HG03280 (cell line): Measurements from ENCODE around the gene CADM1.

Experiments used
- ATAC-seq: cut with Tn5 transposase; IDR thresholded peaks from one replicate; pipeline ENCODE4 v1.9.1; 2021; ENCODE audit warnings: mild to moderate bottlenecking, moderate library complexity; ENCODE audit not compliant: unreplicated experiment

CADM1 gene

GRCh38 chr11:115290893-115291292, 213.3 kb downstream of the CADM1 start:
- no peak for ATAC-seq

- no peak for ATAC-seq
These were observed 213.7 kb downstream of the CADM1 start for GRCh38 chr11:115290479-115290878.

GRCh38 chr11:115287266-115287665, 216.9 kb downstream of the CADM1 start:
- no peak for ATAC-seq

- no peak for ATAC-seq
These were observed 217.6 kb downstream of the CADM1 start for GRCh38 chr11:115286614-115287013.

GRCh38 chr11:115284773-115285172, 219.4 kb downstream of the CADM1 start:
- no peak for ATAC-seq

- ATAC-seq = no peak
These were observed 221.3 kb downstream of the CADM1 start for GRCh38 chr11:115282923-115283322.

GRCh38 chr11:115280775-115281174, 223.4 kb downstream of the CADM1 start:
- no peak for ATAC-seq

- no peak for ATAC-seq
These were observed 224.1 kb downstream of the CADM1 start for GRCh38 chr11:115279813-115280761.

GRCh38 chr11:115276799-115277198, 227.4 kb downstream of the CADM1 start:
- no peak for ATAC-seq

- no peak for ATAC-seq
These were observed 228.0 kb downstream of the CADM1 start for GRCh38 chr11:115276191-115276590.

- ATAC-seq = no peak
These were observed 229.2 kb downstream of the CADM1 start for GRCh38 chr11:115275045-115275444.

- ATAC-seq = no peak
These were observed 231.3 kb downstream of the CADM1 start for GRCh38 chr11:115272925-115273324.

- ATAC-seq = no peak
These were observed 232.6 kb downstream of the CADM1 start for GRCh38 chr11:115271643-115272042.

GRCh38 chr11:115269191-115269950, 234.8 kb downstream of the CADM1 start:
- no peak for ATAC-seq

- no peak for ATAC-seq
These were observed 236.3 kb downstream of the CADM1 start for GRCh38 chr11:115267871-115268270.

GRCh38 chr11:115267238-115267781, 236.9 kb downstream of the CADM1 start:
- ATAC-seq = no peak

GRCh38 chr11:115266066-115266639, 238.1 kb downstream of the CADM1 start:
- no peak for ATAC-seq

GRCh38 chr11:115263799-115264656, 240.2 kb downstream of the CADM1 start:
- no peak for ATAC-seq

- ATAC-seq = no peak
These were observed 246.0 kb downstream of the CADM1 start for GRCh38 chr11:115258216-115258615.

- no peak for ATAC-seq
These were observed 246.5 kb downstream of the CADM1 start for GRCh38 chr11:115257678-115258077.
